Upper lobe of left lung (tissue), 4 donors: Measurements from ENCODE around the gene ENTHD1.

ENCODE experiments used
- POLR2A ChIP-seq, 4 donors: fragments of 450-650 bp; IDR thresholded peaks; one replicate each; pipeline ENCODE4 v1.5.1; 2016 to 2017; ENCODE audit warnings: antibody characterized with exemption in 4 of 4, mild to moderate bottlenecking in 2 of 4
- POLR2AphosphoS5 ChIP-seq, 2 donors: sonication (generic); formaldehyde crosslinking; IDR thresholded peaks; one replicate each; pipeline ENCODE4 v1.5.1; 2017; ENCODE audit warnings: antibody characterized with exemption in 2 of 2
- TF ChIP-seq, protein P1 (sequence below), 6 experiments: fragments of 450-650 bp in 4 of 6; fragments of 200-600 bp in 2 of 6; sonication (generic) in 2 of 6; IDR thresholded peaks; one replicate each; pipeline ENCODE4 v1.5.1; 2016 to 2019; ENCODE audit warnings: antibody characterized with exemption in 6 of 6

DNA sequence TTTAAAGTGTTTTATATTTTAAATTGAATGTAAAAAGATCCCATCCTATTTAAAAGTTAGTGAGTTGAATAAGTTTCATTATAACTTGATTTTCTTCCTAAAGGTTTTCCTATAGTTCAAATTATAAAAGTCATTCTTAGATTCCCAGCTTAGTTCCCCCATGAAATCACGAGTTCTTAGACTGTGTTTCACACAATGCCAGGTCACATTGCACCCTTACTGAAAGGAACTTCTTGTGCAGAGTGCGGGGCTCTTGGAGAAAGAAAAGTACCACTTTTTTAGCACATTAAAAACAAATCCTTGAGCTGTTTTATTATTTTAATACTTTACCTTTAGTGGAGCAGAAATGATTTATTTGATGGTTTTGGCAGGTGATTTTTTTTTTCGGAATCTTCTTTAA is 22.9 kb upstream of the ENTHD1 start:
- TF ChIP-seq POLR2AphosphoS5 (IDR thresholded peaks at IDR 0.05) (no peak), POLR2A (IDR thresholded peaks at IDR 0.05) (no peak)
- TF ChIP-seq, protein P1, sequence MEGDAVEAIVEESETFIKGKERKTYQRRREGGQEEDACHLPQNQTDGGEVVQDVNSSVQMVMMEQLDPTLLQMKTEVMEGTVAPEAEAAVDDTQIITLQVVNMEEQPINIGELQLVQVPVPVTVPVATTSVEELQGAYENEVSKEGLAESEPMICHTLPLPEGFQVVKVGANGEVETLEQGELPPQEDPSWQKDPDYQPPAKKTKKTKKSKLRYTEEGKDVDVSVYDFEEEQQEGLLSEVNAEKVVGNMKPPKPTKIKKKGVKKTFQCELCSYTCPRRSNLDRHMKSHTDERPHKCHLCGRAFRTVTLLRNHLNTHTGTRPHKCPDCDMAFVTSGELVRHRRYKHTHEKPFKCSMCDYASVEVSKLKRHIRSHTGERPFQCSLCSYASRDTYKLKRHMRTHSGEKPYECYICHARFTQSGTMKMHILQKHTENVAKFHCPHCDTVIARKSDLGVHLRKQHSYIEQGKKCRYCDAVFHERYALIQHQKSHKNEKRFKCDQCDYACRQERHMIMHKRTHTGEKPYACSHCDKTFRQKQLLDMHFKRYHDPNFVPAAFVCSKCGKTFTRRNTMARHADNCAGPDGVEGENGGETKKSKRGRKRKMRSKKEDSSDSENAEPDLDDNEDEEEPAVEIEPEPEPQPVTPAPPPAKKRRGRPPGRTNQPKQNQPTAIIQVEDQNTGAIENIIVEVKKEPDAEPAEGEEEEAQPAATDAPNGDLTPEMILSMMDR (IDR thresholded peaks at IDR 0.05) = no peak
